ENCODE results near the gene IZUMO1.
A peak's percentile ranks its signal among the peaks of the same experiment; 100 is the strongest.
"Not testable (repeated sequence)": the region's sequence is repeated elsewhere in the genome, so short reads cannot be mapped to it uniquely, and the experiment has no call there.

The IZUMO1 gene

GRCh38 chr19:48794291-48794690, 47.6 kb upstream of the IZUMO1 start:
- Histone ChIP-seq H3K79me2 (ENCODE audit: insufficient read depth, low read length) (no peaks in the 10 kb centered on the region), H3K36me3 (ENCODE audit: insufficient read depth, low read length) (no peaks in the 10 kb centered on the region), H2AFZ (ENCODE audit: low read length) (no peak overlapping the region), H3K27me3 (ENCODE audit: insufficient read depth, low read length, poor library complexity, severe bottlenecking) (no peaks in the 10 kb centered on the region), H3K9me3 (ENCODE audit: insufficient read depth, low read depth, low read length) (no peaks in the 10 kb centered on the region), H3K4me2 (ENCODE audit: low read depth, low read length, poor library complexity, severe bottlenecking) (no peak overlapping the region), H3K9ac (ENCODE audit: low read depth, low read length, poor library complexity, severe bottlenecking) (peak overlapping the region; percentile 49), H3K9me2 (replicated peaks; ENCODE audit: low read depth, low read length) (no peaks in the 10 kb centered on the region), H3K4me1 (ENCODE audit: insufficient read depth, low read length, poor library complexity, severe bottlenecking) (peaks cover 6% of the 10 kb centered on the region), H3F3A (ENCODE audit: low read depth) (no peaks in the 10 kb centered on the region), H4K20me1 (ENCODE audit: insufficient read depth, low read length, poor library complexity, severe bottlenecking) (no peaks in the 10 kb centered on the region), H3K4me3 (ENCODE audit: low read length, poor library complexity, severe bottlenecking) (no peak overlapping the region)
- TF ChIP-seq, protein P1, sequence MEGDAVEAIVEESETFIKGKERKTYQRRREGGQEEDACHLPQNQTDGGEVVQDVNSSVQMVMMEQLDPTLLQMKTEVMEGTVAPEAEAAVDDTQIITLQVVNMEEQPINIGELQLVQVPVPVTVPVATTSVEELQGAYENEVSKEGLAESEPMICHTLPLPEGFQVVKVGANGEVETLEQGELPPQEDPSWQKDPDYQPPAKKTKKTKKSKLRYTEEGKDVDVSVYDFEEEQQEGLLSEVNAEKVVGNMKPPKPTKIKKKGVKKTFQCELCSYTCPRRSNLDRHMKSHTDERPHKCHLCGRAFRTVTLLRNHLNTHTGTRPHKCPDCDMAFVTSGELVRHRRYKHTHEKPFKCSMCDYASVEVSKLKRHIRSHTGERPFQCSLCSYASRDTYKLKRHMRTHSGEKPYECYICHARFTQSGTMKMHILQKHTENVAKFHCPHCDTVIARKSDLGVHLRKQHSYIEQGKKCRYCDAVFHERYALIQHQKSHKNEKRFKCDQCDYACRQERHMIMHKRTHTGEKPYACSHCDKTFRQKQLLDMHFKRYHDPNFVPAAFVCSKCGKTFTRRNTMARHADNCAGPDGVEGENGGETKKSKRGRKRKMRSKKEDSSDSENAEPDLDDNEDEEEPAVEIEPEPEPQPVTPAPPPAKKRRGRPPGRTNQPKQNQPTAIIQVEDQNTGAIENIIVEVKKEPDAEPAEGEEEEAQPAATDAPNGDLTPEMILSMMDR (conservative IDR thresholded peaks at IDR 0.05; ENCODE audit: low read length), result no peak
- no peak for TF ChIP-seq EZH2phosphoT487 (IDR thresholded peaks at IDR 0.05; ENCODE audit: borderline replicate concordance)

- Histone ChIP-seq H2AFZ (ENCODE audit: low read length) (no peak overlapping the region), H3K4me1 (ENCODE audit: insufficient read depth, low read length, poor library complexity, severe bottlenecking) (no peaks in the 10 kb centered on the region), H3F3A (ENCODE audit: low read depth) (no peaks in the 10 kb centered on the region), H3K36me3 (ENCODE audit: insufficient read depth, low read length) (no peaks in the 10 kb centered on the region), H3K9ac (ENCODE audit: low read depth, low read length, poor library complexity, severe bottlenecking) (no peak overlapping the region), H3K4me3 (ENCODE audit: low read length, poor library complexity, severe bottlenecking) (no peak overlapping the region), H4K20me1 (ENCODE audit: insufficient read depth, low read length, poor library complexity, severe bottlenecking) (no peaks in the 10 kb centered on the region), H3K9me2 (replicated peaks; ENCODE audit: low read depth, low read length) (no peaks in the 10 kb centered on the region), H3K9me3 (ENCODE audit: insufficient read depth, low read depth, low read length) (no peaks in the 10 kb centered on the region), H3K79me2 (ENCODE audit: insufficient read depth, low read length) (no peaks in the 10 kb centered on the region), H3K27me3 (ENCODE audit: insufficient read depth, low read length, poor library complexity, severe bottlenecking) (no peaks in the 10 kb centered on the region), H3K4me2 (ENCODE audit: low read depth, low read length, poor library complexity, severe bottlenecking) (no peak overlapping the region)
- TF ChIP-seq, protein P1 (conservative IDR thresholded peaks at IDR 0.05; ENCODE audit: low read length), result no peak
- no peak for TF ChIP-seq EZH2phosphoT487 (IDR thresholded peaks at IDR 0.05; ENCODE audit: borderline replicate concordance)
Measured at GRCh38 chr19:48793271-48793670, 46.6 kb upstream of the IZUMO1 start.

DNA sequence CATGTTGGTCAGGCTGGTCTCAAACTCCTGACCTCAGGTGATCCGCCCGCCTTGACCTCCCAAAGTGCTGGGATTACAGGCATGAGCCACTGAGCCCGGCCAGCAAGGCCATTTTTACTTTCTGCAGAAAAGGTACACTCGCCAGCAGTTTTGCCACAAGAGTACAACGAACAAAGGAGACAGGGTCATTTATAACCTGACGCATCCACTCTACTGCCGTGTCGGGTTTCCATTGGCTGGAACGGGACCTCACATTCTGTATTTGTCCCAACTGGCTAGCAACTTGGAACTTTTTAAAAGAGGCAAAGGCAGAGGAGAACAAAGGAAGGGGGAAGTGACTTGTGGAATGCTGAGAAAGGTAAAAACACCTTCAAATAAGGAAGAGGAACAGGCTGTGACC, 40.6 kb upstream of the IZUMO1 start:
- H2AFZ ChIP-seq (ENCODE audit: low read length); H3K27me3 ChIP-seq (ENCODE audit: insufficient read depth, low read length, poor library complexity, severe bottlenecking); H3K4me1 ChIP-seq (ENCODE audit: insufficient read depth, low read length, poor library complexity, severe bottlenecking); H3K4me3 ChIP-seq (ENCODE audit: low read length, poor library complexity, severe bottlenecking); H3K79me2 ChIP-seq (ENCODE audit: insufficient read depth, low read length); H3K9ac ChIP-seq (ENCODE audit: low read depth, low read length, poor library complexity, severe bottlenecking); H3K9me2 ChIP-seq (replicated peaks; ENCODE audit: low read depth, low read length); H3K36me3 ChIP-seq (ENCODE audit: insufficient read depth, low read length); H4K20me1 ChIP-seq (ENCODE audit: insufficient read depth, low read length, poor library complexity, severe bottlenecking); H3K4me2 ChIP-seq (ENCODE audit: low read depth, low read length, poor library complexity, severe bottlenecking); H3F3A ChIP-seq (ENCODE audit: low read depth); H3K9me3 ChIP-seq (ENCODE audit: insufficient read depth, low read depth, low read length): not testable (repeated sequence)

DNA sequence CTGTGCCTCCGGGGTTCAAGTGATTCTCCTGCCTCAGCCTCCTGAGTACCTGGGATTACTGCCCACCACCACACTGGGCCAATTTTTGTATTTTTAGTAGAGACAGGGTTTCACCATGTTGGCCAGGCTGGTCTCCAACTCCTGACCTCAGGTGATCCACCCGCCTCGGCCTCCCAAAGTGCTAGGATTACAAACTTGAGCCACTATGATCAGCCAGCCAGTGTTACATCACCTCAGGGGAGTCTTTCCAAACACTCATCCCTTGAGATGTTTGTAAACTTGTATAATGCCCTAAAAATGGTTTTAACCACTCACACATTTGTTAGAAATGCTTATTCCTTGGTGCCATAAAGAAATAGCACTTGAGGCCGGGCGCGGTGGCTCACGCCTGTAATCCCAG, 39.7 kb upstream of the IZUMO1 start:
- H4K20me1 ChIP-seq (ENCODE audit: insufficient read depth, low read length, poor library complexity, severe bottlenecking); H3K79me2 ChIP-seq (ENCODE audit: insufficient read depth, low read length); H3K4me1 ChIP-seq (ENCODE audit: insufficient read depth, low read length, poor library complexity, severe bottlenecking); H3K9me2 ChIP-seq (replicated peaks; ENCODE audit: low read depth, low read length); H3K4me3 ChIP-seq (ENCODE audit: low read length, poor library complexity, severe bottlenecking); H3K9ac ChIP-seq (ENCODE audit: low read depth, low read length, poor library complexity, severe bottlenecking); H3K36me3 ChIP-seq (ENCODE audit: insufficient read depth, low read length); H3K27me3 ChIP-seq (ENCODE audit: insufficient read depth, low read length, poor library complexity, severe bottlenecking); H3K4me2 ChIP-seq (ENCODE audit: low read depth, low read length, poor library complexity, severe bottlenecking); H2AFZ ChIP-seq (ENCODE audit: low read length); H3F3A ChIP-seq (ENCODE audit: low read depth); H3K9me3 ChIP-seq (ENCODE audit: insufficient read depth, low read depth, low read length): not testable (repeated sequence)

All from Loucy (cell line).